ENCODE data around the gene LRP1B.

DNA sequence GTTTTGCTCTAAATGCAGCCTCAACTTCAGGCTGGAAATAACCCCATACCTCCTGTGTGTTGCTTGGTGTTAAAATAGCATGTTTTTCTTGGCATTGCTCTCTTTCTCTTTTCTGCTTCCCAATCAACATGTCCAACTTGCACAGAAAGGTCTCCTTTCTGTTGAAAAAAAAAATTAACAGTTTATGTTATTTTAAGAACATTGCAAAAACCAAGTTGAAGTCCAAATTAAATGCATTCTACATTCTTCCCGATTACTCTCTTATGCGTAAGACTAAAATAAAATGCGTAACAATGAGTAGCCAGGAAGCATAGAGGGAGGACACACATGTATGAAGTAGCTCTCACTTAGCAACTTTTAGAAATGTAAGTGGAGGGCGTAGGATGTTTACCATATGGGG lies 1944.5 kb downstream of the LRP1B start:
- TF ChIP-seq GATA2 (IDR thresholded peaks at IDR 0.05; ENCODE audit: low read depth, low read length) (no peak), GATA3 (IDR thresholded peaks at IDR 0.05; ENCODE audit: low read depth, low read length) (no peak)
